ENCODE data around the gene CHST11.
"Not testable (repeated sequence)": the region's sequence is repeated elsewhere in the genome, so short reads cannot be mapped to it uniquely, and the experiment has no call there.

Gene CHST11

DNA sequence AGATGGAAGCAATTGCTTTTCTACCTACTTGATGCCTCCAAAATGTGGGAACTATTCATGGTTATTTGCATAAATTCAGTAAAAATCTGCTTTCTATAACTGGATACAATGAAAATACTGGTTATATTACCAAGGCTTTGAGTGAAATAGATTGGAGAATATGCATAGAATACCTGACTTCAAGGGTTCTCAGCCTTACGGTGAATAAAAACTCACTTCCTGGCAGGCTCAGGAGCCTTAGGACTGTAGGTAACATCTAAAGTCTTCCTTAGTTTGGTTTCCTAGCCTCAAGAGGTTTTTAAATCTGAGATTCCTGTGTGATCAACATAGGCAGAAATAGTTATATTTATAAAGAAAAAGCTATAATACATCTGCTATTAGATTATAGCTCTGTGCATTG is 342.7 kb downstream of the CHST11 start:
- TF ChIP-seq, protein P1, sequence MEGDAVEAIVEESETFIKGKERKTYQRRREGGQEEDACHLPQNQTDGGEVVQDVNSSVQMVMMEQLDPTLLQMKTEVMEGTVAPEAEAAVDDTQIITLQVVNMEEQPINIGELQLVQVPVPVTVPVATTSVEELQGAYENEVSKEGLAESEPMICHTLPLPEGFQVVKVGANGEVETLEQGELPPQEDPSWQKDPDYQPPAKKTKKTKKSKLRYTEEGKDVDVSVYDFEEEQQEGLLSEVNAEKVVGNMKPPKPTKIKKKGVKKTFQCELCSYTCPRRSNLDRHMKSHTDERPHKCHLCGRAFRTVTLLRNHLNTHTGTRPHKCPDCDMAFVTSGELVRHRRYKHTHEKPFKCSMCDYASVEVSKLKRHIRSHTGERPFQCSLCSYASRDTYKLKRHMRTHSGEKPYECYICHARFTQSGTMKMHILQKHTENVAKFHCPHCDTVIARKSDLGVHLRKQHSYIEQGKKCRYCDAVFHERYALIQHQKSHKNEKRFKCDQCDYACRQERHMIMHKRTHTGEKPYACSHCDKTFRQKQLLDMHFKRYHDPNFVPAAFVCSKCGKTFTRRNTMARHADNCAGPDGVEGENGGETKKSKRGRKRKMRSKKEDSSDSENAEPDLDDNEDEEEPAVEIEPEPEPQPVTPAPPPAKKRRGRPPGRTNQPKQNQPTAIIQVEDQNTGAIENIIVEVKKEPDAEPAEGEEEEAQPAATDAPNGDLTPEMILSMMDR (conservative IDR thresholded peaks at IDR 0.05; ENCODE audit: low read length): no peak
- no peak for DNase-seq (ENCODE audit: low read depth)
- no peak overlapping the region for H3K4me3 ChIP-seq (ENCODE audit: low read length)

DNA sequence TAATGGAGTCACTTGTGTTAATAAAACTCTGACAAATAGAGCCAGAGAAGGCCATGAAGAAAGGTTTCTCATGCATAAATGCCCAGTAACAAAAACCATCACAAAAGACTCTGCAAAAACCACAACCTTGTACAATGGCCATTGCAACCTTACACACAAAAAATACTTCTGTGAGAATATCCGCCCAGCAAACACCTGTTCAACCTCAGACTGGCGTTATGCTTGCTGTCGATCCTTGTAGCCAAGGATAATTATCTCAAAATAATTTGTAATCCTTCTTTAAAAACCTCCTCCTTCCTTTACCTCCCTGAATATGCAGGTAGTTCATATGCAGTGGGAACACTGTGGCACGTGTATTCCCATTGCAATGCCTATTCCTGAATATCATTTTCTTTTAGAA is 344.3 kb downstream of the CHST11 start:
- TF ChIP-seq, protein P1 (conservative IDR thresholded peaks at IDR 0.05; ENCODE audit: low read length): no peak
- no peak overlapping the region for H3K4me3 ChIP-seq (ENCODE audit: low read length)
- DNase-seq (ENCODE audit: low read depth): no peak

DNA sequence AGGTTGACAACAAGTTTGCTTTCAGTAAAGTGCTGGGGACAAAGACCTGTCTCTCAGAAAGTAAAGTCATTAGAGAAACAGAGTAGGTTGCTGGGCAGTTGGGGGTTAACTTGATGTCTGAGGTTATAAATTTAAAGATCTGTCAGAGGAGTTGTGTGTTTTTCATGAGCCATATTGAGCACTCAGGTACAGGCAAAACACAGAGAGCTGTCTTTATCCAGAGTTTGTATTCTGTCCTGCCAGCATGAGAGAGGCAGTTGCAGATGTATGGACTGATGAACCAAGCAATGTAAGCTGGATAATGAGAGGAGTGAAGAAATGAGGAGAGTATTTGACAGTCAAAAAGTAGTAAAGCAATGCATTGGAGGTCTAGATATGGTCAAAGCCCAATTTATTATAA is 344.7 kb downstream of the CHST11 start:
- H3K4me3 ChIP-seq (ENCODE audit: low read length): no peak overlapping the region
- TF ChIP-seq, protein P1 (conservative IDR thresholded peaks at IDR 0.05; ENCODE audit: low read length): no peak
- no peak for DNase-seq (ENCODE audit: low read depth)

DNA sequence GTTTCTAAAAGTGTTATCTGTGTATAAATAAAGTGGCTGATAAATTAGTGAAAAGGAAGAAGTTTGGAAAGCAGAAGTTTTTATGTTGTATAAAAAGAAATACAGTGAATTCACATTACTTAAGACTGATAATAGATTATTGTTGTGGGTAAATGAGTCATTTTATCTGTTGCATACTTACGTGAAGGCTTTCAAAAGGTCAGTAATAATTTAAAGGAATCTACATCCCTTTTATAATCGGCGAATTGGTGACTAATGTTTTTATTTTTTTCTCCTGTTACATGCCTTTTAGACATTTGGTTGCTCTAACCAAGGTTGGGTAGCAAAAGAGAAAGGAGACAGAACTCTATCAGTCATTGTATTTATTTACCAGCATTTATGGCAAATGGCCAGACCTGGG is 345.5 kb downstream of the CHST11 start:
- no peak for DNase-seq (ENCODE audit: low read depth)
- no peak overlapping the region for H3K4me3 ChIP-seq (ENCODE audit: low read length)
- TF ChIP-seq, protein P1 (conservative IDR thresholded peaks at IDR 0.05; ENCODE audit: low read length): no peak

DNA sequence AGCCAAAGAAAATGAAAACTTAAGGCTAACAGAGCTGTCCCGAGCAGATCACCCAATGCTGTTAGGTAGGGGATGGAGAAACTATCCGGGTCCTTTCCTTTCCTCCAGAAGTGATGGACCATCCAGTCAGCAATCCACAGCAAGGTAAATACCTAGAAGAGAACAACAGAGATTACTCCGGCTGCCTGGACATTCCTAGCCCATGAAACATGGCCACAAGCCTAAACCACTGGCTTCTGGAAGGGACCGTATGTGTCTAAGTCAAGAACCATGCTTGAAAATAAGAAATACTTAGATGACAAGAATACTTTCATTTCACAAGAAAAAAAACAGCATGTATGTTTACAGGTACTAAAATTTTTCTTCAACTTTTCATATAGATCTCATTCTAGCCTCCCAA is 348.4 kb downstream of the CHST11 start:
- no peak overlapping the region for H3K4me3 ChIP-seq (ENCODE audit: low read length)
- DNase-seq (ENCODE audit: low read depth): peak; percentile 79
- TF ChIP-seq, protein P1 (conservative IDR thresholded peaks at IDR 0.05; ENCODE audit: low read length): no peak

DNA sequence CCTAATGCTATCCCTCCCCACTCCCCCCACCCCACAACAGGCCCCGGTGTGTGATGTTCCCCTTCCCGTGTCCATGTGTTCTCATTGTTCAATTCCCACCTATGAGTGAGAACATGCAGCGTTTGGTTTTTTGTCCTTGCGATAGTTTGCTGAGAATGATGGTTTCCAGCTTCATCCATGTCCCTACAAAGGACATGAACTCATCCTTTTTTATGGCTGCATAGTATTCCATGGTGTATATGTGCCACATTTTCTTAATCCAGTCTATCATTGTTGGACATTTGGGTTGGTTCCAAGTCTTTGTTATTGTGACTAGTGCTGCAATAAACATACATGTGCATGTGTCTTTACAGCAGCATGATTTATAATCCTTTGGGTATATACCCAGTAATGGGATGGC is 349.4 kb downstream of the CHST11 start:
- H3K4me3 ChIP-seq (ENCODE audit: low read length); DNase-seq (ENCODE audit: low read depth): not testable (repeated sequence)

DNA sequence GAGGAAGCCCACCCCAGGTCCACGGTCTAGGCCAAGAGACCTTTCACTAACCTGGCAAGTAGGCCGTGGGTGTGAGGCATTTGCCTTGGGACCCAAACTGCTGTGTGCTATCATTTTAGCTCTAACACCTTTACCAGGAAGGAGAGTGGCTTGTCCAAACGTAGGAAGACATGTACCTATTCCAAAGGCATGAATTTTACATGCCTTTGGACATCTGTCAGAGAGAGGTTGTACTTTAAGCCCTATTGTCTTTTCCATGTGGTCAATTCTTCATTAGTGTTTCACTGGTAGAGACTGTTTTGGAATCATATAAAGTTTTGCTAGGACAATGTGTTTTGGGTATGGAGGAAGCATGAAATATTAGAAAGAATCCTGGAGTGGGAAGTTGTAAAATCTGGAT is 352.5 kb downstream of the CHST11 start:
- TF ChIP-seq, protein P1 (conservative IDR thresholded peaks at IDR 0.05; ENCODE audit: low read length): no peak
- no peak for DNase-seq (ENCODE audit: low read depth)
- H3K4me3 ChIP-seq (ENCODE audit: low read length): no peak overlapping the region

All from AG10803 (cell line).